Measurements from ENCODE around the gene SAP30.

The SAP30 gene

GRCh38 chr4:173334085-173334890, 36.5 kb upstream of the SAP30 start, which contains the start of gene HMGB2:
TSS of gene HMGB2 (minus strand) at chr4:173334358. CDS start at chr4:173333649, 709 bp downstream.
- peak within 1 kb of the TSS; percentile 96 for H3K4me3 ChIP-seq
- H3K27ac ChIP-seq = peak within 1 kb of the TSS; percentile 97
- TF ChIP-seq POLR2AphosphoS5 (IDR thresholded peaks at IDR 0.05; ENCODE audit: borderline replicate concordance, low read depth, low read length) = peak; percentile 99
- TF ChIP-seq FOXP2 (optimal IDR thresholded peaks at IDR 0.05; ENCODE audit: control extremely low read depth, extremely low read length, insufficient read depth) = peak; percentile 40
- TF ChIP-seq EZH2 (IDR thresholded peaks at IDR 0.05) = no peak
- peak; percentile 99 for DNase-seq (ENCODE audit: low read depth, low spot score)
- H3K9ac ChIP-seq (ENCODE audit: insufficient read length) = peak within 1 kb of the TSS; percentile 99
- peaks cover 41% of the 10 kb centered on the region for H3K36me3 ChIP-seq (ENCODE audit: insufficient read depth, low read length)
- no peaks in the 10 kb centered on the region for H3K9me3 ChIP-seq (ENCODE audit: low read depth, low read length)

GRCh38 chr4:173334891-173335752, 35.6 kb upstream of the SAP30 start:
- H3K27ac ChIP-seq = peak overlapping the region; percentile 97
- peaks cover 33% of the 10 kb centered on the region for H3K36me3 ChIP-seq (ENCODE audit: insufficient read depth, low read length)
- peak overlapping the region; percentile 96 for H3K4me3 ChIP-seq
- peak; percentile 78 for DNase-seq (ENCODE audit: low read depth, low spot score)
- TF ChIP-seq POLR2AphosphoS5 (IDR thresholded peaks at IDR 0.05; ENCODE audit: borderline replicate concordance, low read depth, low read length) (peak; percentile 88), FOXP2 (optimal IDR thresholded peaks at IDR 0.05; ENCODE audit: control extremely low read depth, extremely low read length, insufficient read depth) (peak; percentile 99), EZH2 (IDR thresholded peaks at IDR 0.05) (no peak)
- H3K9ac ChIP-seq (ENCODE audit: insufficient read length) = peak overlapping the region; percentile 94
- no peaks in the 10 kb centered on the region for H3K9me3 ChIP-seq (ENCODE audit: low read depth, low read length)

GRCh38 chr4:173337463-173337862, 33.3 kb upstream of the SAP30 start:
- Histone ChIP-seq H3K27ac (no peak overlapping the region), H3K9me3 (ENCODE audit: low read depth, low read length) (no peaks in the 10 kb centered on the region), H3K4me3 (no peak overlapping the region), H3K36me3 (ENCODE audit: insufficient read depth, low read length) (peaks cover 10% of the 10 kb centered on the region), H3K9ac (ENCODE audit: insufficient read length) (no peak overlapping the region)
- TF ChIP-seq POLR2AphosphoS5 (IDR thresholded peaks at IDR 0.05; ENCODE audit: borderline replicate concordance, low read depth, low read length) = no peak
- TF ChIP-seq EZH2 (IDR thresholded peaks at IDR 0.05) = no peak
- no peak for DNase-seq (ENCODE audit: low read depth, low spot score)

GRCh38 chr4:173343832-173344397, 26.8 kb upstream of the SAP30 start:
- Histone ChIP-seq H3K4me3 (no peak overlapping the region), H3K9me3 (ENCODE audit: low read depth, low read length) (no peaks in the 10 kb centered on the region), H3K9ac (ENCODE audit: insufficient read length) (no peak overlapping the region), H3K27ac (0 out of 2 replicates have a peak overlapping the region, but pooled peaks have one; percentile 9), H3K36me3 (ENCODE audit: insufficient read depth, low read length) (no peaks in the 10 kb centered on the region)
- TF ChIP-seq EZH2 (IDR thresholded peaks at IDR 0.05) (no peak), FOXP2 (optimal IDR thresholded peaks at IDR 0.05; ENCODE audit: control extremely low read depth, extremely low read length, insufficient read depth) (no peak), POLR2AphosphoS5 (IDR thresholded peaks at IDR 0.05; ENCODE audit: borderline replicate concordance, low read depth, low read length) (no peak)
- no peak for DNase-seq (ENCODE audit: low read depth, low spot score)

GRCh38 chr4:173345648-173346047, 25.1 kb upstream of the SAP30 start:
- DNase-seq (ENCODE audit: low read depth, low spot score) = no peak
- H3K4me3 ChIP-seq = no peak overlapping the region
- no peak overlapping the region; the same call in 1 of the 2 replicates for H3K27ac ChIP-seq
- no peak overlapping the region for H3K9ac ChIP-seq (ENCODE audit: insufficient read length)
- H3K36me3 ChIP-seq (ENCODE audit: insufficient read depth, low read length) = no peaks in the 10 kb centered on the region
- H3K9me3 ChIP-seq (ENCODE audit: low read depth, low read length) = no peaks in the 10 kb centered on the region
- TF ChIP-seq POLR2AphosphoS5 (IDR thresholded peaks at IDR 0.05; ENCODE audit: borderline replicate concordance, low read depth, low read length) = no peak
- no peak for TF ChIP-seq EZH2 (IDR thresholded peaks at IDR 0.05)
- no peak for TF ChIP-seq FOXP2 (optimal IDR thresholded peaks at IDR 0.05; ENCODE audit: control extremely low read depth, extremely low read length, insufficient read depth)

GRCh38 chr4:173346074-173346473, 24.7 kb upstream of the SAP30 start:
- Histone ChIP-seq H3K4me3 (no peak overlapping the region), H3K27ac (no peak overlapping the region; the same call in 1 of the 2 replicates), H3K9ac (ENCODE audit: insufficient read length) (no peak overlapping the region), H3K36me3 (ENCODE audit: insufficient read depth, low read length) (no peaks in the 10 kb centered on the region), H3K9me3 (ENCODE audit: low read depth, low read length) (no peaks in the 10 kb centered on the region)
- no peak for DNase-seq (ENCODE audit: low read depth, low spot score)
- TF ChIP-seq EZH2 (IDR thresholded peaks at IDR 0.05) (no peak), FOXP2 (optimal IDR thresholded peaks at IDR 0.05; ENCODE audit: control extremely low read depth, extremely low read length, insufficient read depth) (no peak), POLR2AphosphoS5 (IDR thresholded peaks at IDR 0.05; ENCODE audit: borderline replicate concordance, low read depth, low read length) (no peak)

GRCh38 chr4:173347467-173347866, 23.3 kb upstream of the SAP30 start:
- TF ChIP-seq FOXP2 (optimal IDR thresholded peaks at IDR 0.05; ENCODE audit: control extremely low read depth, extremely low read length, insufficient read depth) (no peak), POLR2AphosphoS5 (IDR thresholded peaks at IDR 0.05; ENCODE audit: borderline replicate concordance, low read depth, low read length) (no peak), EZH2 (IDR thresholded peaks at IDR 0.05) (no peak)
- H3K4me3 ChIP-seq = no peak overlapping the region
- no peak for DNase-seq (ENCODE audit: low read depth, low spot score)
- H3K9ac ChIP-seq (ENCODE audit: insufficient read length) = no peak overlapping the region
- H3K36me3 ChIP-seq (ENCODE audit: insufficient read depth, low read length) = no peaks in the 10 kb centered on the region
- no peaks in the 10 kb centered on the region for H3K9me3 ChIP-seq (ENCODE audit: low read depth, low read length)
- H3K27ac ChIP-seq = no peak overlapping the region

GRCh38 chr4:173357939-173358338, 12.8 kb upstream of the SAP30 start:
- no peak overlapping the region for H3K4me3 ChIP-seq
- TF ChIP-seq POLR2AphosphoS5 (IDR thresholded peaks at IDR 0.05; ENCODE audit: borderline replicate concordance, low read depth, low read length) = no peak
- TF ChIP-seq FOXP2 (optimal IDR thresholded peaks at IDR 0.05; ENCODE audit: control extremely low read depth, extremely low read length, insufficient read depth) = no peak
- TF ChIP-seq EZH2 (IDR thresholded peaks at IDR 0.05) = no peak
- no peaks in the 10 kb centered on the region for H3K36me3 ChIP-seq (ENCODE audit: insufficient read depth, low read length)
- H3K27ac ChIP-seq = no peak overlapping the region
- H3K9ac ChIP-seq (ENCODE audit: insufficient read length) = no peak overlapping the region
- no peak for DNase-seq (ENCODE audit: low read depth, low spot score)
- no peaks in the 10 kb centered on the region for H3K9me3 ChIP-seq (ENCODE audit: low read depth, low read length)

Measured in SK-N-MC (cell line).